Measurements from ENCODE around the gene HCCS. TPM values are rescaled to one million over a fixed set of nuclear protein-coding genes. Genes with fewer than 3 reads are reported as not detected.

HCCS gene
- total and polyA plus RNA-seq, 2 of the 13 experiments (the other 11 are each of a cell fraction or from before 2014, with no cell fraction given), result 15.4 to 16.7 TPM

DNA sequence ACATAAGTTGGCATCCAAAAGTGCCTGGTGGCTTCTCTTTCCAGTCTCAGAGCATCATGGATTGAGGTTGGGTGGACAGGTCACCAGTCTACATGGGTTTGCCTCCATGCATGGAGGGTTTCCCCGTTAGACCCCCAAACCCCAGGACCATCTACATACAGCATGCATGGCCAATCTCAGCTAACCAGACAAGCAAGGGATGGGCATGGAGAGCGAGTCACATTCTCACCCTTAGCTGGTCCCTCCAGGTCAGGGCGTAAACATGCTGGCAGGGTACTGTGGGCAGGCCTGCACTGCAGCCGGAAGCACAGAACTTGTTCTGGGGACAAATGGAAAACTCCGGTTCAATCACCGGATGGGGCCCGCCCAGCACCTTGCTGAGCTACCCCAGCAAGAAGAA lies 37.3 kb downstream of the HCCS start:
- TF ChIP-seq ZNF260 (CRISPR knock-in tag; IDR thresholded peaks at IDR 0.05; ENCODE audit: borderline replicate concordance, low read depth) (no peak), ZNF672 (CRISPR knock-in tag; IDR thresholded peaks at IDR 0.05) (no peak), HES4 (CRISPR knock-in tag; IDR thresholded peaks at IDR 0.05; ENCODE audit: borderline replicate concordance) (no peak)
- TF ChIP-seq, protein P1, sequence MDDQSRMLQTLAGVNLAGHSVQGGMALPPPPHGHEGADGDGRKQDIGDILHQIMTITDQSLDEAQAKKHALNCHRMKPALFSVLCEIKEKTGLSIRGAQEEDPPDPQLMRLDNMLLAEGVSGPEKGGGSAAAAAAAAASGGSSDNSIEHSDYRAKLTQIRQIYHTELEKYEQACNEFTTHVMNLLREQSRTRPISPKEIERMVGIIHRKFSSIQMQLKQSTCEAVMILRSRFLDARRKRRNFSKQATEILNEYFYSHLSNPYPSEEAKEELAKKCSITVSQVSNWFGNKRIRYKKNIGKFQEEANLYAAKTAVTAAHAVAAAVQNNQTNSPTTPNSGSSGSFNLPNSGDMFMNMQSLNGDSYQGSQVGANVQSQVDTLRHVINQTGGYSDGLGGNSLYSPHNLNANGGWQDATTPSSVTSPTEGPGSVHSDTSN (CRISPR knock-in tag; IDR thresholded peaks at IDR 0.05; ENCODE audit: borderline replicate concordance), result no peak
- Histone ChIP-seq H3K4me3 (replicated peaks in 1 of 3; ENCODE audit: insufficient read depth in 1 of 3, low read depth in 2 of 3, low read length in 3 of 3) (no peak overlapping the region), H3K36me3 (replicated peaks in 1 of 2; ENCODE audit: control insufficient read depth in 1 of 2, insufficient read depth in 2 of 2, low read length in 2 of 2) (no peaks in the 10 kb centered on the region), H3K4me1 (ENCODE audit: insufficient read depth, low read length) (no peaks in the 10 kb centered on the region), H3K9me3 (ENCODE audit: low read length) (no peaks in the 10 kb centered on the region), H3K27ac (ENCODE audit: extremely low read length, insufficient read depth, low read length) (no peak overlapping the region), H2AFZ (ENCODE audit: low read length) (no peak overlapping the region), H3K9ac (ENCODE audit: insufficient read depth, low read depth, low read length) (no peak overlapping the region), H3K27me3 (ENCODE audit: control insufficient read depth in 1 of 2, insufficient read depth in 2 of 2, low read length in 2 of 2) (no peaks in the 10 kb centered on the region; a peak in 1 of 5 replicates), H3K79me2 (ENCODE audit: insufficient read depth, low read length) (no peaks in the 10 kb centered on the region), H3K4me2 (ENCODE audit: low read depth, low read length) (no peak overlapping the region), H4K20me1 (ENCODE audit: insufficient read depth, low read length) (no peaks in the 10 kb centered on the region)
- FAIRE-seq, result no peak
- WGBS (ENCODE audit: low lambda C conversion rate), result 40% methylated on average over 2 of the region's 7 CpGs
- ChIA-PET CTCF (ENCODE audit: low intra/inter-chr PET ratio, low total read pairs) (no interaction called here), POLR2A (no interaction called here)
- DNase-seq (ENCODE audit: low spot score), result no peak
- in situ Hi-C loops (cut with HindIII; ENCODE audit: extremely low pct_ligation_motif_present, low pct_unique_long_range_greater_than_20kb) (loop anchor here (25.0 kb wide), 1 partner anchor 614 kb away; the partner anchor contains the start of gene MSL3), intact Hi-C loops (cut with micrococcal nuclease; ENCODE audit: unreplicated experiment) (loop anchor here (10.0 kb wide), 1 partner anchor 236 kb away; no protein-coding TSS in a partner anchor)
- BruUV-seq (replicated peaks), result no TSS peak
- no peak for ATAC-seq

GRCh38 chrX:11151799-11152559 lies 40.8 kb downstream of the HCCS start:
- no peak for FAIRE-seq
- in situ Hi-C loops (cut with HindIII; ENCODE audit: extremely low pct_ligation_motif_present, low pct_unique_long_range_greater_than_20kb) (no loop called here), intact Hi-C loops (cut with micrococcal nuclease; ENCODE audit: unreplicated experiment) (no loop called here)
- no peak overlapping the region for H3K27ac ChIP-seq (ENCODE audit: extremely low read length, insufficient read depth, low read length)
- ChIA-PET CTCF (ENCODE audit: low intra/inter-chr PET ratio, low total read pairs) (no interaction called here), POLR2A (no interaction called here)
- no peaks in the 10 kb centered on the region for H3K9me3 ChIP-seq (ENCODE audit: low read length)
- H3K27me3 ChIP-seq (ENCODE audit: control insufficient read depth in 1 of 2, insufficient read depth in 2 of 2, low read length in 2 of 2), result no peaks in the 10 kb centered on the region
- H3K9ac ChIP-seq (ENCODE audit: insufficient read depth, low read depth, low read length), result no peak overlapping the region
- no peak overlapping the region for H3K4me3 ChIP-seq (replicated peaks in 1 of 3; ENCODE audit: insufficient read depth in 1 of 3, low read depth in 2 of 3, low read length in 3 of 3)
- H3K4me1 ChIP-seq (ENCODE audit: insufficient read depth, low read length), result no peaks in the 10 kb centered on the region
- no TSS peak for BruUV-seq (replicated peaks)
- 16% methylated on average over 4 of the region's 4 CpGs for WGBS (ENCODE audit: low lambda C conversion rate)
- no peak overlapping the region for H3K4me2 ChIP-seq (ENCODE audit: low read depth, low read length)
- no peaks in the 10 kb centered on the region for H3K36me3 ChIP-seq (replicated peaks in 1 of 2; ENCODE audit: control insufficient read depth in 1 of 2, insufficient read depth in 2 of 2, low read length in 2 of 2)
- ATAC-seq, result no peak
- H3K79me2 ChIP-seq (ENCODE audit: insufficient read depth, low read length), result no peaks in the 10 kb centered on the region
- no peak for DNase-seq (ENCODE audit: low spot score)
- H2AFZ ChIP-seq (ENCODE audit: low read length), result no peak overlapping the region
- H4K20me1 ChIP-seq (ENCODE audit: insufficient read depth, low read length), result no peaks in the 10 kb centered on the region
- TF ChIP-seq ZNF619 (CRISPR knock-in tag; IDR thresholded peaks at IDR 0.05) (no peak), ZNF430 (CRISPR knock-in tag; IDR thresholded peaks at IDR 0.05) (no peak), ZSCAN21 (CRISPR knock-in tag; IDR thresholded peaks at IDR 0.05; ENCODE audit: borderline replicate concordance) (no peak), ZNF704 (CRISPR knock-in tag; IDR thresholded peaks at IDR 0.05; ENCODE audit: borderline replicate concordance) (no peak), ONECUT2 (CRISPR knock-in tag; IDR thresholded peaks at IDR 0.05) (no peak), RBM39 (IDR thresholded peaks at IDR 0.05; ENCODE audit: low read depth, low read length, poor library complexity, severe bottlenecking) (no peak), AFF4 (CRISPR knock-in tag; IDR thresholded peaks at IDR 0.05) (no peak)

All from HepG2 (cell line).